ENCODE measurements around the gene C16orf90.
"Not testable (repeated sequence)": the region's sequence is repeated elsewhere in the genome, so short reads cannot be mapped to it uniquely, and the experiment has no call there.

The C16orf90 gene

DNA sequence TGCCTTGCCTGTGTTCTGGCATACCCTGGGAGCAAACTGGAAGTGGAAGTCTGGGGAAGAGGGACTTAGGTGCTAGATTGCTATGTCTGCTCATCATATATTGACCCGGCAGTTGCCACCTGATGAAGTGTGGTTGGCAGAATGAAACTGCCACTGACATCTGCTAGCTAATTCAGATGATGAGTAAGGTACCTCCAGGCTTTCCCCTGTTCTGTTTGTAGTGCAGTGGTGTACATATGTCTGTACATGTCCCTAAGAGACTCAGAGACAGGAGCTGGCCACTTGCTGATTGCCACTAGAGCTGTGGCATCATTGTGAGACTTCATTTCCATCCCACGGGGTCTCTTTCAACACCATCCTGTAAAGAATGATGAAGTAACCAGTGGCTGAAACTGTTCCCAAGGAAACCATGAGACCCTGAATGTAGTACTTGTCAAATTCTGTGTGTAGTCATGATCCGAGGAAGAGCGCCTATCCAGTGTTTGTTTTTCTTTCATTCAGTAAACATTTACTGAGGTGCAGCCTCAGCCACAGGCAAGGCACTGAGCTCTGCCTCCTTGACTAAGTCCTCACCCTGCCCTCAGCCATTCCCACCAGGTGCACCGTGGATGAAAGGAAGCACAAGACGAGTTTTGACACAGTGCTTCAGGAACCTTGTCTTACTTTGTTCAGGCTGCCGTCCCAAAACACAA lies 18.7 kb upstream of the C16orf90 start:
- Histone ChIP-seq H3K4me3 (ENCODE audit: low read depth, low read length) (no peak overlapping the region), H3K27me3 (ENCODE audit: control insufficient read depth, insufficient read depth, low read length) (no peaks in the 10 kb centered on the region), H3K4me1 (ENCODE audit: control insufficient read depth, insufficient read depth, low read length) (no peaks in the 10 kb centered on the region), H3K9ac (ENCODE audit: low read depth, low read length) (no peak overlapping the region), H3K36me3 (ENCODE audit: control insufficient read depth, insufficient read depth, low read length) (peaks cover 56% of the 10 kb centered on the region), H3K9me3 (ENCODE audit: control insufficient read depth, insufficient read depth, low read length) (no peaks in the 10 kb centered on the region), H3K27ac (ENCODE audit: low read depth, low read length) (no peak overlapping the region)

DNA sequence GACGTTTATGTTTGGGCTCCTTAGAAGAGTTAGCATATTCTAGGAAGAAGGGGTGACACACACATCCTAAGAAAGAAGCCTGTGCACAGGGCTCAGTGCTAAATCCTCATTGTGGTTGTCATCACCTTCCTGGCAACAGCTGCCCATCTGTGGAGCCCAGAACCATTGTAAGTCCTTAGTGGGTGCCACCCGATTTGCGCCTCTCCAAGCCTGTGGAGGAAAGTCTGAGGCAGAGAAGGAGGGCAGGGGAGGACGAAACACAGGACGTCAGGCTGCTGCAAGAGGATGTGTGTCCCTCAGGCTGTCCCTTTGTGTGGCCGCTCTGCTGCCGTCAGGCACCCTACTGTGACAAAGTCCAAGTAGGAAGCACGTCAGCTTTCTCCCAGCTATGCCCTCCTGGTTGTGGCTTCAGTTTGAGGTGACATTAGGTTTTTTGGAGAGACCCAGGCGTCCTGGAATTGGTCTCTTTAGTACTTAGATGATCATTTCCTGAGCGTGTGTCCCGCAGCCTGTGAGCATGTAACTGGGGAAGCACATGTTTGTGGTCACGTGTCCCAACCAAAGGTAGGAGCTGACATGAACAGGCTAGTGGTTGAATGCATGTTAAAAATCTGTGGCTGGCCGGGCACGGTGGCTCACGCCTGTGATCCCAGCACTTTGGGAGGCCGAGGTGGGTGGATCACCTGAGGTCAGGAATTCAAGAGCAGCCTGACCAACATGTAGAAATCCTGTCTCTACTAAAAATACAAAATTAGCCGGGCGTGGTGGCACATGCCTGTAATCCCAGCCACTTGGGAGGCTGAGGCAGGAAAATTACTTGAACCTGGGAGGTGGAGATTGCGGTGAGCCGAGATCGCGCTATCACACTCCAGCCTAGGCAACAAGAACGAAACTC lies 16.2 kb upstream of the C16orf90 start:
- peaks cover 70% of the 10 kb centered on the region for H3K36me3 ChIP-seq (ENCODE audit: control insufficient read depth, insufficient read depth, low read length)
- H3K27me3 ChIP-seq (ENCODE audit: control insufficient read depth, insufficient read depth, low read length) = no peaks in the 10 kb centered on the region
- no peaks in the 10 kb centered on the region for H3K9me3 ChIP-seq (ENCODE audit: control insufficient read depth, insufficient read depth, low read length)

DNA sequence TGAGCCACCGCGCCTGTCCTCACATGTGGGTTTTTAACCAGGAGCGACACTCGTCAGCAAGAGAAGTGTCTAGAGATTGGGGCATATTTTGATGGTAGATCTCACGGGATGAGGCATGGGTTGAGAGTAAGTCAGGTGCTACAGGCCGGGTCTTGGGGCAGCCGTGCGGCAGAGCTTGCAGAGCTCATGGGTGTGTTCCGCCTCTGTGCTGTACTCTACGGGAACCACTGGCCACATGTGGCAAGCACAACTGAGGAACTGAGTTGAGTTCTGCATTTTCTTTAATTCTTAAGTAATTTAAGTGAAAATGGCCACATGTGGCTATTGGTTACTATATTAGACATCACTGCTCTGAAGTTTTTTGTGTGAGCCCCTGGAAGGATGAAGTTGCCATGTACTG lies 15.1 kb upstream of the C16orf90 start:
- Histone ChIP-seq H3K4me3 (ENCODE audit: low read depth, low read length) (no peak overlapping the region), H3K27me3 (ENCODE audit: control insufficient read depth, insufficient read depth, low read length) (no peaks in the 10 kb centered on the region), H3K9ac (ENCODE audit: low read depth, low read length) (no peak overlapping the region), H3K9me3 (ENCODE audit: control insufficient read depth, insufficient read depth, low read length) (no peaks in the 10 kb centered on the region), H3K4me1 (ENCODE audit: control insufficient read depth, insufficient read depth, low read length) (no peaks in the 10 kb centered on the region), H3K36me3 (ENCODE audit: control insufficient read depth, insufficient read depth, low read length) (peaks cover 64% of the 10 kb centered on the region), H3K27ac (ENCODE audit: low read depth, low read length) (no peak overlapping the region)

More for the DNA sequence above, 16.2 kb upstream of the C16orf90 start:
- Histone ChIP-seq H3K9ac (ENCODE audit: low read depth, low read length) (no peak overlapping the region), H3K27ac (ENCODE audit: low read depth, low read length) (no peak overlapping the region), H3K4me3 (ENCODE audit: low read depth, low read length) (no peak overlapping the region), H3K4me1 (ENCODE audit: control insufficient read depth, insufficient read depth, low read length) (no peaks in the 10 kb centered on the region)

GRCh38 chr16:3509470-3509928 lies 14.2 kb upstream of the C16orf90 start:
- Histone ChIP-seq H3K9me3 (ENCODE audit: control insufficient read depth, insufficient read depth, low read length) (no peaks in the 10 kb centered on the region), H3K4me3 (ENCODE audit: low read depth, low read length) (no peak overlapping the region), H3K27ac (ENCODE audit: low read depth, low read length) (no peak overlapping the region), H3K4me1 (ENCODE audit: control insufficient read depth, insufficient read depth, low read length) (no peaks in the 10 kb centered on the region), H3K27me3 (ENCODE audit: control insufficient read depth, insufficient read depth, low read length) (no peaks in the 10 kb centered on the region), H3K9ac (ENCODE audit: low read depth, low read length) (no peak overlapping the region), H3K36me3 (ENCODE audit: control insufficient read depth, insufficient read depth, low read length) (peaks cover 56% of the 10 kb centered on the region)

GRCh38 chr16:3508736-3509135 lies 13.4 kb upstream of the C16orf90 start:
- Histone ChIP-seq H3K4me1 (ENCODE audit: control insufficient read depth, insufficient read depth, low read length) (no peaks in the 10 kb centered on the region), H3K9me3 (ENCODE audit: control insufficient read depth, insufficient read depth, low read length) (no peaks in the 10 kb centered on the region), H3K36me3 (ENCODE audit: control insufficient read depth, insufficient read depth, low read length) (peaks cover 48% of the 10 kb centered on the region), H3K9ac (ENCODE audit: low read depth, low read length) (no peak overlapping the region), H3K4me3 (ENCODE audit: low read depth, low read length) (no peak overlapping the region), H3K27me3 (ENCODE audit: control insufficient read depth, insufficient read depth, low read length) (no peaks in the 10 kb centered on the region), H3K27ac (ENCODE audit: low read depth, low read length) (no peak overlapping the region)

- Histone ChIP-seq H3K27ac (ENCODE audit: low read depth, low read length) (no peak overlapping the region), H3K36me3 (ENCODE audit: control insufficient read depth, insufficient read depth, low read length) (peaks cover 19% of the 10 kb centered on the region), H3K4me1 (ENCODE audit: control insufficient read depth, insufficient read depth, low read length) (no peaks in the 10 kb centered on the region), H3K9me3 (ENCODE audit: control insufficient read depth, insufficient read depth, low read length) (no peaks in the 10 kb centered on the region), H3K9ac (ENCODE audit: low read depth, low read length) (no peak overlapping the region), H3K27me3 (ENCODE audit: control insufficient read depth, insufficient read depth, low read length) (no peaks in the 10 kb centered on the region), H3K4me3 (ENCODE audit: low read depth, low read length) (no peak overlapping the region)
Measured at GRCh38 chr16:3503523-3503922, 8.2 kb upstream of the C16orf90 start.

DNA sequence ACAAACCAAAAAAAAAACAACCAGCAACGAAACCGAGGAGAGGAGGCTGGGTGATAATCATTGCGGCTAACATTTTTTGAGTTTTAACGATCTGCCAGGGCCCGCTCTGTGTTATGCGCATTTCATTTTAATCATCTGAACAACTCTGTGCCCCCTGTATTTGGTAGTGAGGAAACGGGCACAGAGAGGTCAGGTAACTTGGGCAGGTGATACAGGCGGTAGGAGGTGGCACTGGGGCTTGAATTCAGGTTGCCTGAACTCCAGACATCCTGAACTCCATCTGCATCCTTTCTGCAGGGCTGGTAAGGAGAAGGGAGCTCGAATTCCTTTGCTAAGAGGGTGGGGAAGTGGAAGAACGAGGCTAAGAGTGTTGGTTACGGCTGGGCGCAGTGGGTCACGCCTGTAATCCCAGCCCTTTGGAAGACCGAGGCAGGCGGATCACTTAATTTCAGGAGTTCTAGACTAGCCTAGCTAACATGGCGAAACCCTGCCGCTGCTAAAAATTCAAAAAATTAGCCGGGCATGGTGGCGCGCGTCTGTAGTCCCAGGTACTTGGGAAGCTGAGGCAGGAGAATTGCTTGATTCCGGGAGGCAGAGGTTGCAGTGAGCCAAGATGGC lies 6.6 kb upstream of the C16orf90 start:
- Histone ChIP-seq H3K36me3 (ENCODE audit: control insufficient read depth, insufficient read depth, low read length) (0 out of 2 replicates have a peak, but pooled peaks cover 8% of the 10 kb centered on the region), H3K4me1 (ENCODE audit: control insufficient read depth, insufficient read depth, low read length) (no peaks in the 10 kb centered on the region), H3K4me3 (ENCODE audit: low read depth, low read length) (peak overlapping the region; percentile 80), H3K27ac (ENCODE audit: low read depth, low read length) (no peak overlapping the region), H3K9ac (ENCODE audit: low read depth, low read length) (no peak overlapping the region), H3K9me3 (ENCODE audit: control insufficient read depth, insufficient read depth, low read length) (no peaks in the 10 kb centered on the region), H3K27me3 (ENCODE audit: control insufficient read depth, insufficient read depth, low read length) (no peaks in the 10 kb centered on the region)

DNA sequence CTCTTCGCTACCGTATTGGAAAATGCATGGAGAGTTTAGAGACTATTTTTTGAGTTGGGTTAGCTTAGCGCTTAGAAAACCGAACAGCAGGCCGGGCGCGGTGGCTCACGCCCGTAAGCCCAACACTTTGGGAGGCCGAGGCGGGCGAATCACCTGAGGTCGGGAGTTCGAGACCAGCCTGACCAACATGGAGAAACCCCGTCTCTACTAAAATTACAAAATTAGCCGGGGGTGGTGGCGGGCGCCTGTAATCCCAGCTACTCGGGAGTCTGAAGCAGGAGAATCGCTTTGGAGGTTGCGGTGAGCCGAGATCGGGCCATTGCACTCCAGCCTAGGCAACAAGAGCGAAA lies 6.1 kb upstream of the C16orf90 start:
- not testable (repeated sequence) for H3K4me1 ChIP-seq (ENCODE audit: control insufficient read depth, insufficient read depth, low read length)
- H3K27ac ChIP-seq (ENCODE audit: low read depth, low read length) = peak overlapping the region; percentile 87

GRCh38 chr16:3498988-3499387 lies 3.7 kb upstream of the C16orf90 start:
- Histone ChIP-seq H3K36me3 (ENCODE audit: control insufficient read depth, insufficient read depth, low read length) (no peaks in the 10 kb centered on the region), H3K9ac (ENCODE audit: low read depth, low read length) (no peak overlapping the region), H3K27ac (ENCODE audit: low read depth, low read length) (no peak overlapping the region), H3K4me1 (ENCODE audit: control insufficient read depth, insufficient read depth, low read length) (no peaks in the 10 kb centered on the region), H3K27me3 (ENCODE audit: control insufficient read depth, insufficient read depth, low read length) (no peaks in the 10 kb centered on the region), H3K9me3 (ENCODE audit: control insufficient read depth, insufficient read depth, low read length) (no peaks in the 10 kb centered on the region), H3K4me3 (ENCODE audit: low read depth, low read length) (no peak overlapping the region)

More for the DNA sequence above, 6.1 kb upstream of the C16orf90 start:
- peak overlapping the region; percentile 80 for H3K4me3 ChIP-seq (ENCODE audit: low read depth, low read length)
- not testable (repeated sequence) for H3K36me3 ChIP-seq (ENCODE audit: control insufficient read depth, insufficient read depth, low read length); H3K9me3 ChIP-seq (ENCODE audit: control insufficient read depth, insufficient read depth, low read length); H3K27me3 ChIP-seq (ENCODE audit: control insufficient read depth, insufficient read depth, low read length)
- peak overlapping the region; percentile 59 for H3K9ac ChIP-seq (ENCODE audit: low read depth, low read length)

DNA sequence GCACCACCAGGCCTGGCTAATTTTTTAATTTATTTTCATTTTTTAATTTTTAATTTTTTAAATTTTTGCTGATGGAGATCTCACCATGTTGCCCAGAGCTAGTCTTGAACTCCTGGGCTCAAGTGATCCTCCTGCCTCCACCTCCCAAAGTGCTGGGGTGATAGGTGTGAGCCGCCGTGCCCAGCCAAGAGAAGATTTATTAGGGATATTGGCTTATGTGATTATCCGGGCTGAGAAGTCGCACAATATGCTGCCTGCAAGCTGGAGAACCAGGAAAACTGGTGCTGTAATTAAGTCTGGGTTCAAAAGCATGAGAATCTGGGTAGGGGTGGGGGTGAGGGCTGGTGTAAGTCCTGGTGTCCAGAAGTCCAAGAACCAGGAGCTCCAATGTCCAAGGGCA lies 2.5 kb upstream of the C16orf90 start:
- Histone ChIP-seq H3K27me3 (ENCODE audit: control insufficient read depth, insufficient read depth, low read length) (no peaks in the 10 kb centered on the region), H3K4me1 (ENCODE audit: control insufficient read depth, insufficient read depth, low read length) (no peaks in the 10 kb centered on the region), H3K4me3 (ENCODE audit: low read depth, low read length) (no peak overlapping the region), H3K9ac (ENCODE audit: low read depth, low read length) (no peak overlapping the region), H3K27ac (ENCODE audit: low read depth, low read length) (no peak overlapping the region), H3K9me3 (ENCODE audit: control insufficient read depth, insufficient read depth, low read length) (no peaks in the 10 kb centered on the region), H3K36me3 (ENCODE audit: control insufficient read depth, insufficient read depth, low read length) (no peaks in the 10 kb centered on the region)

- no peak overlapping the region for H3K4me3 ChIP-seq (ENCODE audit: low read depth, low read length)
- H3K9ac ChIP-seq (ENCODE audit: low read depth, low read length) = no peak overlapping the region
- H3K36me3 ChIP-seq (ENCODE audit: control insufficient read depth, insufficient read depth, low read length) = no peaks in the 10 kb centered on the region
- H3K9me3 ChIP-seq (ENCODE audit: control insufficient read depth, insufficient read depth, low read length) = no peaks in the 10 kb centered on the region
- H3K4me1 ChIP-seq (ENCODE audit: control insufficient read depth, insufficient read depth, low read length) = no peaks in the 10 kb centered on the region
- no peaks in the 10 kb centered on the region for H3K27me3 ChIP-seq (ENCODE audit: control insufficient read depth, insufficient read depth, low read length)
- H3K27ac ChIP-seq (ENCODE audit: low read depth, low read length) = no peak overlapping the region
Measured at GRCh38 chr16:3496386-3496785, 1.1 kb upstream of the C16orf90 start.
